HG03196 (cell line): ENCODE data around the gene ZNRD2.

Experiments used
- ATAC-seq: cut with Tn5 transposase; IDR thresholded peaks from one replicate; pipeline ENCODE4 v1.9.1; 2021; ENCODE audit not compliant: unreplicated experiment

ZNRD2 gene

GRCh38 chr11:65607614-65608426 is 37.5 kb downstream of the ZNRD2 start:
- no peak for ATAC-seq

- ATAC-seq, result no peak
Measured at GRCh38 chr11:65609229-65609628, 39.0 kb downstream of the ZNRD2 start.

GRCh38 chr11:65609665-65610064 is 39.4 kb downstream of the ZNRD2 start:
- ATAC-seq, result no peak

- ATAC-seq, result no peak
Measured at GRCh38 chr11:65610404-65610803, 40.1 kb downstream of the ZNRD2 start.

DNA sequence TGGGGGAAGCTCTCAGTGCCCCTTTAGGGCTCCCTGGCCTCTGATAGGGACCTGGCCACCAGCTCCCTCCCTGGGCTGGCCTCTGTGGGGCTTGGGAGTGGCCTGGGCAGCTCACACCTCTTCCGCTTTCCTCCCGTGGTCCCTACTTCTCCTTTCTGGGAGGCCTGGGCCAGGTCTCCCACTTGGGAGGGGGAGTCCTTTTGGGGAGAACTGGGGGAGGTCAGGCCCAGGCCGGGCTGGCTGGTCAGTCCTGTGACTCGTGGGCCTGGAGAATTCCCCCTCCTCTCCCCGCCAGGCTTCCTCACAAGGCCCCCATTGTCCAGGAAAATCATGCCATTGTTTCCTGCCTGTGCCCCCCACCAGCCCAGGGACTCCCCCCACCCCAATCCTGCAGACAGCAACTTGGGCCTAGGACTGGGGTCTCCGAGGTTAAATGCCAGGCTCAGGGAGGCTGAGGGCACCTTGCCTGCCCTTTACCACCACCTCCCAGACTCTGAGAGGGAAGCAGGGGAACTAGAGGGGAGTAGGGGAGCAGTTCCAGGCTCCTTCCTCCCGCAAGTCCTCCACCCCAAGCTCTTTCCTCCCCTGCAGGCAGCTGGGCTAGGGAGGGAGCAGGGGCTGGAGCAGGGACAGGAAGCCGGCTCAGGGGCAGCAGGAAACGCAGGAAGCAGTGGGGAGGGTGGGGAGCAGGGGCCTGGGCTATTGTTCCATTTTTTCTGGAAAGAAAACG is 40.9 kb downstream of the ZNRD2 start:
- no peak for ATAC-seq

- no peak for ATAC-seq
Measured at GRCh38 chr11:65611758-65612603, 41.7 kb downstream of the ZNRD2 start.

DNA sequence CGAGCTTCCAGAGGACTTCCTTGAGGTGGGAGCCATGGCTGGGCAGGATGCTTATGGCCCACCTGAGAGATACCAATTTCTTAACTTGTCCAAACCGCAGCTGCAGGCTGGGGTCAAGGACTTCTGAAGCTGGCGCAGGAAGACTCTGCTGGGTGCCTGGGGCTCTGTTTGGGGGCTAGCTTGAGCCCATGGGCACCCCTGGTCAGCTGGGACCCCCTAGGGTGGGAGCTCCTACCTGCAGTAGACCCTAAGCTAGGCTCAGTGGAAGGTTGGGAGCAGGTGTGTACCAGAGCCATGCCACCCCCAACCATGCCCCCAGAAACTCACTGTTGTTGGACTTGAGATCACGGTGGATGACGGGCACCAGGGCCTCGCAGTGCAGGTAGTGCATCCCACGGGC is 42.4 kb downstream of the ZNRD2 start:
- ATAC-seq, result no peak

DNA sequence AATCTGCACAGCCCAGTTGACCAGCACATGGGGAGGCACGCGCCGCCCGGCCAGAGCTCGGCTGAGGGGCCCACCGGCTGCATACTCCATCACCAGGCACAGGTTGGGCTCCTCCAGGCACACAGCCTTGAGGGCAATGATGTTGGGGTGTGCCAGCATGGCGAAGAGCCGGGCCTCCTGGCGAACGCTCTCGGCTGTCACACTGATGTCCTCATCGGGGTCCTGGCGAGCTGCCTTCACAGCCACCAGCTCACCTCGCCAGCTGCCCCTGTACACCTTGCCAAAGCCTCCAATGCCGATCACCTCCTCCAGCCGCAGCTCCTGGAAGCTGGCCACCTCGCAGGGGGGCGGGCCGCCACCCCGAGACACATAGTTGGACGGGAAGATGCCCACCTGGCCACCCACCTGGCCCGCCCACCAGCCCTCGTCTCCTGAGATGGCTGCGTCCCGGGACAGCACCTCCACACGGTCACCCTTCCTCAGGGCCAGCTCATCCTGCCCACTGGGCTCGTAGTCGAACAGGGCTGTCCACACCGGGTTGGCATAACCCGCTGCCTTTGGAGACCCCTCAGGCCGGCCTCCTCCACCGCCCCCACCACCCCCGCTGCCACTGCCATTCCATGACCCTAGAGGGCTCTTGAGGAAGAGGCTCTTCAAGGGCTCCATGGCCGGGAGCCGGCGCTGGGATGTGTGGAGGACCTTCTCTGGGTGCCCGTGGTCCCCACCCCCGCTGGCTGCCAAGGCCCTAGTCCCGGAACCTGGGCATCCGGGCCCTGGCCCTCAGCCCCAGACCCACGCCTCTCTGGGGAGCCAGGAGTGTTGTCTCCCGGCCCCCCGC is 43.0 kb downstream of the ZNRD2 start:
- ATAC-seq, result no peak

- ATAC-seq, result peak; percentile 75
Measured at GRCh38 chr11:65615229-65615949, 45.1 kb downstream of the ZNRD2 start, which contains the start of gene PCNX3. PCNX3 (plus strand) TSS chr11:65615776; CDS start chr11:65616312, 536 bp downstream.

DNA sequence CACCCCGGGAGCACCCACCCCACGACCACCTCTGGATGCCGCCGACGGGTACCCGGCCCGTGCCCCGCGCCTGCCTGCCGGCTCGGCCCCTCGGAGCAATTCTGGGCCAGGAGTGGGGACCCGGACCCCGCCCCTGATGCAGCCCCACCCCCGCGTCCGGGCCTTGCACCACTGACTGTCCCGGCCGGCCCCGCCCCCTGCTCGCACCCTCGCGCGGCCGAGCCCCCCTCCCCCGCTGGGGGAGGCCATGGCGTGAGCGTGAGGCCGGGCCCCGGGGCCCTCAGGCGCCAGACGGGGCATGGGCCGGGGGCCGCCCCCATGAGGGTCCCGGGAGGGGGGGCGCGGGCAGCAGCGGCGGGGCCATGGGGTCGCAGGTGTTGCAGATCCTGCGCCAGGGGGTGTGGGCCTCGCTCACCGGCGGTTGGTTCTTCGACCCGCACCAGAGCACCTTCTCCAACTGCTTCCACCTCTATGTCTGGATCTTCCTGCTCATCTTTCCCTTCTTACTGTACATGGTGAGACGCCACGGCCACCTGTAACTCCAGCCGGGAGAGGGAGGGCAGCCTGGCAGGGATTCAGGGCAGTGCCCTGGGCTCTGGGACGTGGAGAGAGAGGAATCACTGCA is 45.8 kb downstream of the ZNRD2 start:
- peak; percentile 3 for ATAC-seq

GRCh38 chr11:65616575-65617001 is 46.3 kb downstream of the ZNRD2 start:
- no peak for ATAC-seq

- ATAC-seq, result no peak
Measured at GRCh38 chr11:65617136-65617850, 47.0 kb downstream of the ZNRD2 start.

GRCh38 chr11:65617990-65618751 is 47.9 kb downstream of the ZNRD2 start:
- ATAC-seq, result no peak

- no peak for ATAC-seq
Measured at GRCh38 chr11:65618763-65619162, 48.5 kb downstream of the ZNRD2 start.

GRCh38 chr11:65619281-65619928 is 49.1 kb downstream of the ZNRD2 start:
- ATAC-seq, result no peak

GRCh38 chr11:65620666-65621065 is 50.4 kb downstream of the ZNRD2 start:
- ATAC-seq, result no peak

DNA sequence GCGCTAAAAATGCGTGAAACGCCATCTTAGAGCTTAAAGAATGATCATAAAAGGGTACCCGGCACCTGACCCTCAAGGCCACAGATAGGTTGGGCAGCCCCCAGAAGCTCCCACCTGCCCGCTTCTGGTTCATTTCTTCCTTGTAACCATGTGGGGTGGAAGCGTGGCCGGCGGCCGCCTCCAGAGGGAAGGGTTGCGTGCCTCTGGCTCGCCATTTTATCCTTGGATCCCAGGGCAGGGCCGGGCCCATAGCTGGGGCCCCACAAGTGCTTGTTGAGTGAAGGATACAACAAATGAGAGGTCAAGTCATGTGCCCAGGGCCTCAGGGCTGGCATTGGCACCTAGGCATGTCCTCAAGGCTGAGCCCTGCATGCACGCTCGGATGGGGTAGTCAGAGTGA is 51.2 kb downstream of the ZNRD2 start:
- ATAC-seq, result no peak
